Activated CD8-positive, alpha-beta T cell treated with anti-CD3 and anti-CD28 coated beads for 36 hours (primary cell): ENCODE results near the gene ASIC4. TPM values are rescaled to one million over a fixed set of nuclear protein-coding genes. Genes with fewer than 3 reads are reported as not detected.

Source experiments
- ATAC-seq: fragments of 200-7000 bp; cut with Tn5 transposase; one replicate; pipeline ENCODE4 v1.10.0; 2021; ENCODE audit warnings: mild to moderate bottlenecking, moderate library complexity
- CTCF ChIA-PET: fragments of 350-600 bp; sonication (Branson Sonifier 250); formaldehyde crosslinking; loops from one replicate; lab custom pipeline; 2021; ENCODE audit warnings: antibody characterized with exemption; lab: Charles Lee
- POLR2A ChIA-PET: fragments of 350-600 bp; sonication (Branson Sonifier 250); formaldehyde crosslinking; loops from one replicate; lab custom pipeline; 2021; ENCODE audit warnings: antibody characterized with exemption; lab: Charles Lee
- DNase-seq: peaks from one replicate; pipeline ENCODE4 v3.0.0-alpha.2; 2020
- H3K27ac Mint-ChIP-seq: one replicate; pipeline ENCODE4 v1.8.0; 2021; ENCODE audit warnings: mild to moderate bottlenecking, mixed read lengths
- H3K27me3 Mint-ChIP-seq: one replicate; pipeline ENCODE4 v1.8.0; 2021; ENCODE audit warnings: mixed read lengths
- H3K36me3 Mint-ChIP-seq: one replicate; pipeline ENCODE4 v1.8.0; 2021; ENCODE audit warnings: low read depth, mixed read lengths
- H3K4me1 Mint-ChIP-seq: one replicate; pipeline ENCODE4 v1.8.0; 2021; ENCODE audit warnings: low read depth, mixed read lengths
- H3K4me3 Mint-ChIP-seq: one replicate; pipeline ENCODE4 v1.8.0; 2021; ENCODE audit warnings: mild to moderate bottlenecking, moderate library complexity, mixed read lengths
- H3K9me3 Mint-ChIP-seq: one replicate; pipeline ENCODE4 v1.8.0; 2021; ENCODE audit warnings: mixed read lengths
- CTCF ChIP-seq: fragments of 200-600 bp; IDR thresholded peaks from one replicate; pipeline ENCODE4 v1.8.0; 2022; ENCODE audit warnings: antibody characterized with exemption, mild to moderate bottlenecking
- intact Hi-C: fragments of 100-400 bp; cut with micrococcal nuclease; formaldehyde crosslinking; loops from one replicate; pipeline ENCODE4 v1.10.0; 2022
- total RNA-seq, 2 experiments: library from RNA; stranded (reverse); gene quantifications; one replicate each; pipeline ENCODE4 v1.2.3, GENCODE V29; 2021

Gene ASIC4
- total RNA-seq, 2 experiments from 2014 or later: not detected

- Mint-ChIP-seq H3K4me1 (peaks cover 34% of the 10 kb centered on the region), H3K4me3 (peak overlapping the region; percentile 92), H3K36me3 (peaks cover 8% of the 10 kb centered on the region), H3K9me3 (no peaks in the 10 kb centered on the region), H3K27ac (peak overlapping the region; percentile 87), H3K27me3 (peaks cover 43% of the 10 kb centered on the region)
- ChIA-PET CTCF (interaction anchor here (0.6 to 11.5 kb wide), 16 partner anchors 10 to 601 kb away, joined by 3 to 283 read pairs (median 5); partner anchors contain the start of genes CHPF, DNPEP and TMEM198), POLR2A (interaction anchor here (1.1 to 1.7 kb wide), 2 partner anchors 13 to 134 kb away, joined by 3 to 4 read pairs; no protein-coding TSS in a partner anchor)
- DNase-seq (no peak), ATAC-seq (no peak)
- no peak for TF ChIP-seq CTCF
- intact Hi-C loops: loop anchor here (5.0 kb wide), 1 partner anchor 33 kb away; no protein-coding TSS in a partner anchor
These were observed 15.3 kb upstream of the ASIC4 start for GRCh38 chr2:219499058-219499307.

GRCh38 chr2:219499555-219499954 is 14.7 kb upstream of the ASIC4 start:
- DNase-seq: no peak
- no peaks in the 10 kb centered on the region for H3K9me3 Mint-ChIP-seq
- POLR2A ChIA-PET: interaction anchor here (0.8 to 1.1 kb wide), 2 partner anchors 53 to 133 kb away, joined by 3 read pairs; no protein-coding TSS in a partner anchor
- H3K4me3 Mint-ChIP-seq: peak overlapping the region; percentile 92
- peaks cover 34% of the 10 kb centered on the region for H3K4me1 Mint-ChIP-seq
- intact Hi-C loops: loop anchor here (5.0 kb wide), 1 partner anchor 33 kb away; no protein-coding TSS in a partner anchor
- H3K27me3 Mint-ChIP-seq: peaks cover 37% of the 10 kb centered on the region
- no peak for ATAC-seq
- H3K36me3 Mint-ChIP-seq: peaks cover 14% of the 10 kb centered on the region
- H3K27ac Mint-ChIP-seq: peak overlapping the region; percentile 87
- no peak for TF ChIP-seq CTCF
- CTCF ChIA-PET: interaction anchor here (1.0 to 11.5 kb wide), 11 partner anchors 10 to 111 kb away, joined by 3 to 283 read pairs (median 12); partner anchors contain the start of genes CHPF, DNPEP and TMEM198

- H3K36me3 Mint-ChIP-seq: peaks cover 19% of the 10 kb centered on the region
- intact Hi-C loops: no loop called here
- TF ChIP-seq CTCF: no peak
- H3K27ac Mint-ChIP-seq: no peak overlapping the region
- CTCF ChIA-PET: interaction anchor here (0.9 to 11.5 kb wide), 10 partner anchors 9 to 112 kb away, joined by 3 to 283 read pairs (median 14); partner anchors contain the start of genes CHPF, DNPEP and TMEM198
- ATAC-seq (no peak), DNase-seq (no peak)
- no peaks in the 10 kb centered on the region for H3K9me3 Mint-ChIP-seq
- H3K27me3 Mint-ChIP-seq: peaks cover 32% of the 10 kb centered on the region
- POLR2A ChIA-PET: interaction anchor here (0.8 to 1.1 kb wide), 2 partner anchors 10 to 52 kb away, joined by 3 read pairs; no protein-coding TSS in a partner anchor
- peak overlapping the region; percentile 92 for H3K4me3 Mint-ChIP-seq
- peaks cover 34% of the 10 kb centered on the region for H3K4me1 Mint-ChIP-seq
These were observed 14.1 kb upstream of the ASIC4 start for GRCh38 chr2:219500135-219500534.

DNA sequence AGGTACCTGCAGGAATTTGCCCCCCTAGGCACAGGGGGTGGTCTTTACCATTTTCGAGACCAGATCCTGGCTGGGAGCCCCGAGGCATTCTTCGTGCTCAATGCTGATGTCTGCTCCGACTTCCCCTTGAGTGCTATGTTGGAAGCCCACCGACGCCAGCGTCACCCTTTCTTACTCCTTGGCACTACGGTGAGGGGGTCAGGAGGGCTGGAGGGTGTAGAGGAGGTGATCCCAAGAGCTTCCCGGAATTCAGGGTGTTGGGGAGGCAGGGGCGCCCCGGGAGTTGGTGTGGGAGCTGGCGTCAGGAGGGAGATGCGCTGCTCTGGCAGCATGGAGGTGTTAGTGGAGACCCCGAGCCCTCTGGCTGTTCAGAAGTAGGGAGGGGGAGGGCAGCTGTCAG is 12.4 kb upstream of the ASIC4 start:
- ChIA-PET POLR2A (no interaction called here), CTCF (no interaction called here)
- DNase-seq (no peak), ATAC-seq (no peak)
- peaks cover 15% of the 10 kb centered on the region for H3K27me3 Mint-ChIP-seq
- H3K27ac Mint-ChIP-seq: no peak overlapping the region
- peaks cover 33% of the 10 kb centered on the region for H3K36me3 Mint-ChIP-seq
- no peak for TF ChIP-seq CTCF
- no peak overlapping the region for H3K4me3 Mint-ChIP-seq
- H3K9me3 Mint-ChIP-seq: no peaks in the 10 kb centered on the region
- H3K4me1 Mint-ChIP-seq: peaks cover 30% of the 10 kb centered on the region
- intact Hi-C loops: no loop called here

DNA sequence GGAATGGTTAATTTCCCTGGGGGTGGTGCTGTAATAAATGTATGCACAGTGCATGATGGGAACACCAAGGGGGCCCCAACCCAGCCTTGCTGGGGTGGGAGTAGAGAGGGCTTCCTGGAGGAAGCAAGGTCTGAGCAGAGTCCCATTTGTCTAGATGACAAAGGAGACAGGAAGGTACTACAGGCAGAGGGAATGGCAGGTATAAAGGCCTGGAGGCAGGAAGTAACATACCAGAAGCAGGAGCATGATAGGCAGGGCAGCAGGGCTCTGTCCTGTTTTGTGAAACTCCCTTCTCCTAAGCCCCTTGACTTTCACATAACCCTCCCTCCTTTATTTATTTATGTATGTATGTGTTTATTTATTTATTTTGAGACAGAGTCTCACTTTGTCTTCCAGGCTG is 11.7 kb upstream of the ASIC4 start:
- Mint-ChIP-seq H3K4me3 (no peak overlapping the region), H3K36me3 (peaks cover 33% of the 10 kb centered on the region), H3K27ac (no peak overlapping the region), H3K9me3 (no peaks in the 10 kb centered on the region), H3K27me3 (peaks cover 8% of the 10 kb centered on the region), H3K4me1 (peaks cover 24% of the 10 kb centered on the region)
- ATAC-seq: no peak
- ChIA-PET POLR2A (no interaction called here), CTCF (interaction anchor here (1.2 to 2.8 kb wide), 2 partner anchors 28 to 38 kb away, joined by 3 to 10 read pairs; no protein-coding TSS in a partner anchor)
- TF ChIP-seq CTCF: no peak
- DNase-seq: no peak
- intact Hi-C loops: no loop called here
